Loucy (cell line): ENCODE data around the gene RALB.

Experiments used
- CTCF ChIP-seq: fragments of 200-600 bp; sonication (generic); conservative IDR thresholded peaks from 2 replicates; pipeline ENCODE4 v1.5.1; 2014; ENCODE audit warnings: mild to moderate bottlenecking, antibody characterized with exemption, low read length
- EZH2phosphoT487 ChIP-seq: fragments of 200-600 bp; IDR thresholded peaks from 2 replicates; pipeline ENCODE4 v1.6.1; 2018; ENCODE audit warnings: antibody characterized with exemption, mild to moderate bottlenecking, moderate library complexity, borderline replicate concordance

- TF ChIP-seq CTCF: no peak
- TF ChIP-seq EZH2phosphoT487: no peak
Measured at GRCh38 chr2:120224735-120225548, 27.7 kb upstream of the RALB start.
